ENCODE data around the gene PKM. TPM values are rescaled to one million over a fixed set of nuclear protein-coding genes. Genes with fewer than 3 reads are reported as not detected.

PKM gene
- total RNA-seq, 2 experiments from 2014 or later: 2,479 to 3,112 TPM

DNA sequence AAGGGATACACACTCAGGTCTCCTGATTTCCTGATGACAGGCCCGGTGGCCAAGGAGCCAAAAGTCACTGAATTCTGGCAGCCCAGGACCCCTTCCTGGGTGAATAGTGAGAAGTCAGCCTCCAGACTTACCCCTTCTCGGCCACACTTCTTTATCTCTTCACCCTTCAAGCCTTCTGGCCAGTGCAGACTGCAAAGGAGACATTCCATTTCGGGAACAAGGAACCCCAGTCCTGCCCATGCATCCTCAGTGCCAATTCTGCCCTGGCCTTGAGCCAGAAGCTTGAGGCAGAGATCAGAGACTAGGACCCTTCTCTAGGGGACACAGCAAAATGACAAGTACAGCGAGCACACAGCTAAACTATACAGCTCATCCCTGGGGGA lies 62.2 kb downstream of the PKM start:
- POLR2A ChIA-PET: no interaction called here
- no peaks in the 10 kb centered on the region for H3K27me3 Mint-ChIP-seq

DNA sequence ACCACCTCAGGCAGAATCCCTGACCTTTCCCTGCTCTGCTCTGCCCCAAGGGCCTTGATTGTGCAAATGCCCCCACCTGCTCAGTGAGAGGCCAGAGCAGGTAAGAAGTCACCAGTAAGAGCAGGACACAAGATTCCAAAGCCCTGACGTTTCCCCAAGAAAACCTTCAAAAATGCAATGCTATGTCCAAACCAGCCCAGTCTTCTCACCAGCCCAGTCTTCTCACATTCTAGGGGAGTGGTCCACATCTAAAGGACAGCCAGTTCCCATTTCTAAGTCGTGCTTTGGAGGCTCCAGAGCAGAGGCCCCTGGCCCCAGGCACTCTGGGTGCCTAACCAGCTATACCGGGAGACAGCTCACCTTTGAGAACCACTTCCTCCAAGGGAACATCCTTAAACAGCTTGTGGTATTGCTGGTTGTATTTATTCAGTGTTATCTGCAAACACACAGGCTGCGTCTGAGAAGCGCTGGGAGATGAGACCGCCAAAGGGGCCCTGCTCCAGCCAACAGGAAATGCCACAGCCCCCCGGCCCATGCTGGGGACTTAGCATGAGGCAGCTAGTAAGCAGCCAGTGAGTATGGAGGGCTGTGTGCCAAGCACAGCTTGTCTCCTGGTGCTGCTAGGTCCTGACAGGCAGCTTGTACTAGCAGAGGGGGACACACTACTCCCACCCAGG lies 62.7 kb downstream of the PKM start:
- Mint-ChIP-seq H3K36me3 (ENCODE audit: low read depth) (no peaks in the 10 kb centered on the region), H3K27me3 (no peaks in the 10 kb centered on the region), H3K27ac (no peak overlapping the region), H3K4me3 (no peak overlapping the region), H3K4me1 (peaks cover 4% of the 10 kb centered on the region), H3K9me3 (ENCODE audit: low read depth) (no peaks in the 10 kb centered on the region)
- POLR2A ChIA-PET: no interaction called here
- ATAC-seq (peak; percentile 30), DNase-seq (no peak)
- CTCF ChIA-PET: interaction anchor here (0.5 kb wide), 1 partner anchor 281 kb away, joined by 3 read pairs; no protein-coding TSS in a partner anchor
- intact Hi-C loops (cut with DNase I, micrococcal nuclease): no loop called here

More for the DNA sequence above, 62.2 kb downstream of the PKM start:
- Mint-ChIP-seq H3K27ac (no peak overlapping the region), H3K4me3 (no peak overlapping the region), H3K36me3 (ENCODE audit: low read depth) (no peaks in the 10 kb centered on the region), H3K4me1 (peaks cover 4% of the 10 kb centered on the region), H3K9me3 (ENCODE audit: low read depth) (no peaks in the 10 kb centered on the region)
- intact Hi-C loops (cut with DNase I, micrococcal nuclease): no loop called here
- ATAC-seq: no peak
- CTCF ChIA-PET: interaction anchor here (0.5 kb wide), 1 partner anchor 280 kb away, joined by 3 read pairs; no protein-coding TSS in a partner anchor
- no peak for DNase-seq

DNA sequence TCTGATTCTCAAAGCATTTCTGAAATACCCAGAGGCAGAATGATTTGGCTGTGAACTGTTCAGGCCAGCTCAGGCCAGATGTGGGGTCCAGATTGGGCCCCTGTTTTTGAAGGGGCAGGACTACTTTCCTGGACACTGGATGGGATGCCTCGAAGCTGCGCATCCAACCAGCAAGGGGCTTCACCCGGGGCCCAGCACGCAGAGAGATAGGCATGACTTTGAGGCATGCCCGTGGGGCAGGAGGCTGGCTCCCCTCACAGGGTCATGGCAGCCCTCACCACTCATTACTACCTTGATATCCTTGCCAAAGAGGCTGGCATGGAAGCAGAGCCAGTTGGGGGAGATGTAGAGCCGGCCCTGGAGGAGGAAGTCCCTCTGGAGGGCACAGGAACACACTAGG lies 63.5 kb downstream of the PKM start:
- CTCF ChIA-PET: no interaction called here
- Mint-ChIP-seq H3K27ac (no peak overlapping the region), H3K4me1 (peaks cover 4% of the 10 kb centered on the region), H3K9me3 (ENCODE audit: low read depth) (no peaks in the 10 kb centered on the region), H3K36me3 (ENCODE audit: low read depth) (no peaks in the 10 kb centered on the region), H3K27me3 (no peaks in the 10 kb centered on the region), H3K4me3 (no peak overlapping the region)
- POLR2A ChIA-PET: no interaction called here
- ATAC-seq: no peak
- intact Hi-C loops (cut with DNase I, micrococcal nuclease): no loop called here
- no peak for DNase-seq

DNA sequence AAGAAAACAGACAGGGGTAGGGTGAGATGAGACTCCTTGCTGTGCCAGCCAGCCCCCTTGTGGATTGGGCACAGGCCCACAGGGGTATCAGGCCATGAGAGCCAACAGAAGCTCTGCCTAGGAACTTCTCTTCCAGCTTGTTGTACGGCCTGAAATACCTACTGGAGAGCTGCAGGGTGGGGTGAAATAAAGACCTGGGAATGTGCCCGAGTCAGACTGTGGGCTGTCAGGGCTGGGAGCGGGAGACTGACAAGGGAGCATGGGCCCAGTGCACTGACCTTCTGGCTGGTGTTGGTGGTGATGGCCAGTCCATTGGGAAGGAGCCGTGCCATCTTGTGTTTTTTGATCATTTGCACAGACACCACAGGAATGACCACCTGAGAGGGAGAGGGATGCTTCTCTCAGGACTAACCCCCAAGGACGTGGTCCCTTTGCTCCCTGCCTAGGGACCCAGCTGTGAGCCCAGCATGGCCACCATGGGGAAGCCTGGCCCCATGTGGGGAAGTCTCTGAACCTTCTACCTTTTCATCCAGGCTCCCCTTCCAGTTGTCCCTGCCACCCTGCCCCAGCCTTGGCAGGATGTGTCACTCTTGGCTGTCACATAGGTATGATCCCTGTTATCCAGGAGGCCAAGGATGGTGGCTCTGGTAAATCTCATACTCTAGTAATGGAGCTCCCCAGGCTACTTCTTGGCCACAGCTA lies 64.1 kb downstream of the PKM start:
- Mint-ChIP-seq H3K27ac (no peak overlapping the region), H3K9me3 (ENCODE audit: low read depth) (no peaks in the 10 kb centered on the region), H3K27me3 (no peaks in the 10 kb centered on the region), H3K4me1 (peaks cover 4% of the 10 kb centered on the region), H3K4me3 (no peak overlapping the region), H3K36me3 (ENCODE audit: low read depth) (no peaks in the 10 kb centered on the region)
- DNase-seq (no peak), ATAC-seq (no peak)
- CTCF ChIA-PET: no interaction called here
- intact Hi-C loops (cut with DNase I, micrococcal nuclease): no loop called here
- POLR2A ChIA-PET: no interaction called here

DNA sequence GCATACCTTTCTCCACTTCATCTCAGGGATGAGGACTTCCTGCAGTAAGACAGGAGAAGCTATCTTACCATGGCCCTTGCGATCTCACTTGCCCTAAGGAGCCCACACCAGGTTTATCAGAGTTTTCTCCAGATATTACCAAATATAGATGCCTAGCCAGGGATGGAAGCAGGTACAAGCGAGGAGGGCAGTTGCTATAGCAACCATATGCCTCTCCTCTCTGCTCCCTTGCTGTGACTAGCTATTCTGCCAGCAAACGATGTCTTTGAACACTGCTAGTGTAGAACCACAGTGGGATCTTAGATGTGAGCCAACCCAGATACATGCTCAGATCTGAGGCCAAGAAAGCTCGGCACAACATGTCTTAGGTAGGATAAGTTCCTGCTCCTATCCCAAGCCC lies 67.3 kb downstream of the PKM start:
- DNase-seq (no peak), ATAC-seq (no peak)
- H3K27ac Mint-ChIP-seq: no peak overlapping the region
- peaks cover 4% of the 10 kb centered on the region for H3K4me1 Mint-ChIP-seq
- intact Hi-C loops (cut with DNase I, micrococcal nuclease): no loop called here
- H3K4me3 Mint-ChIP-seq: no peak overlapping the region
- POLR2A ChIA-PET: no interaction called here
- no peaks in the 10 kb centered on the region for H3K36me3 Mint-ChIP-seq (ENCODE audit: low read depth)
- no peaks in the 10 kb centered on the region for H3K27me3 Mint-ChIP-seq
- CTCF ChIA-PET: no interaction called here
- H3K9me3 Mint-ChIP-seq (ENCODE audit: low read depth): no peaks in the 10 kb centered on the region

DNA sequence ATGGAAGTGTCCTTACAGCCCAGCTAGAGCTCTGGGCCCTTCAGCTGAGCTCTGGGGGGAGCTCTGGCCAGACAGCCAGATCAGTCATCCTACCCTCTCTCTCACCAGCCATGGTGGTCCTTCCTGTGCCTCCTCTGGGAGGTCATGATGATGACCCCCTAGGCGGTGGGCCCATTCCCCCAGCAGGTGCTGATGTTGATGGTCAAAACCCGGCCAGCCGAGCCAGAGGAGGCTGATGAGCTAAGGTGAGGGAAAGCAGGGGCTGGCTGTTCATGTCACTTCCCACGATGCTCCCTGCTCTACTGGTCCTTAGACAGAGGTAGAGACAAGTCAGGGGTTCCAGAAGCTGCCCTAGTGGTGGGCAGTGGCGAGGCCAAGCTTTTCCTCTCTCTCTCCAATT lies 68.4 kb downstream of the PKM start:
- CTCF ChIA-PET: interaction anchor here (2.3 kb wide), 1 partner anchor 9 kb away, joined by 9 read pairs; no protein-coding TSS in a partner anchor
- Mint-ChIP-seq H3K4me3 (no peak overlapping the region), H3K9me3 (ENCODE audit: low read depth) (no peaks in the 10 kb centered on the region), H3K27ac (no peak overlapping the region), H3K27me3 (no peaks in the 10 kb centered on the region), H3K4me1 (no peaks in the 10 kb centered on the region), H3K36me3 (ENCODE audit: low read depth) (no peaks in the 10 kb centered on the region)
- POLR2A ChIA-PET: no interaction called here
- ATAC-seq (no peak), DNase-seq (no peak)
- intact Hi-C loops (cut with DNase I, micrococcal nuclease): no loop called here

DNA sequence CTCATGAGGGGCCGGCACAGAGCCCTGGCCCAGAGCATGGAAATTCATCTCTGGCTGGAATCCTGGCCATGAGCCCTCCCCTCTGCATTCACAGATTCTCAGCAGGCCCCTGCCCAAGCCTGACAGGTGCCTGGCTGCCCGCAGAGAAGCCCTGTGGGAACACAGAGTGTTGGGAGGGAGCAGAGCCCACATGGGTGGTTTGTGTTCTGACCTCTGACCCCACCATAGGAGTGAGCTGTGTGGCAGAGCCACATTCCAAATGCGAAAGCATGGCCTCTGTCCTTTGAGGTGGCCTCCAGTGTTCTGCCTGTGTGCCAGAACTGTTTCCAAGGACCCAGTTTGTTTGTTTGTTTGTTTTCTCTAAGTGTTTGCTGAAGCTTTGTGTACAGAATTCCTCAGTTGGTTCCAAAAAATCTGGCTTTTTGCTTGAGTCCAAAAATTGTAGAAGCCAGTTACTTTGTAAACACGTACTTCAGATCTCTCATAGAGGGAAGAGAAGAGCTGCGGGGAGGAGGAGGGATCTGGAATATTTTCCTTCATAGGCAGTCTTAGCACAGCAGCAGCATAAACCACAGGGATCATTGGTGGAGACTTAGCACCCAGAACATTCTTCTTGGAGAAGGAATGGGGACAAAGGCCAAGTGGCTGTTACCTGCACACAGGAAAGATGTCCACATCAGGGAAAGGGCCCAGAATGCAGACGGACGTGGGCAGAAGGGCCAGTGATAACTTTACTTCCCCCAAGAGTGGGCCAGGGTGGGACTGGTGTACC lies 69.4 kb downstream of the PKM start:
- CTCF ChIA-PET: interaction anchor here (2.3 kb wide), 1 partner anchor 8 kb away, joined by 9 read pairs; no protein-coding TSS in a partner anchor
- Mint-ChIP-seq H3K27ac (no peak overlapping the region), H3K9me3 (ENCODE audit: low read depth) (no peaks in the 10 kb centered on the region), H3K4me1 (no peaks in the 10 kb centered on the region), H3K4me3 (no peak overlapping the region), H3K27me3 (no peaks in the 10 kb centered on the region), H3K36me3 (ENCODE audit: low read depth) (no peaks in the 10 kb centered on the region)
- DNase-seq (no peak), ATAC-seq (no peak)
- POLR2A ChIA-PET: no interaction called here
- intact Hi-C loops (cut with DNase I, micrococcal nuclease): no loop called here

DNA sequence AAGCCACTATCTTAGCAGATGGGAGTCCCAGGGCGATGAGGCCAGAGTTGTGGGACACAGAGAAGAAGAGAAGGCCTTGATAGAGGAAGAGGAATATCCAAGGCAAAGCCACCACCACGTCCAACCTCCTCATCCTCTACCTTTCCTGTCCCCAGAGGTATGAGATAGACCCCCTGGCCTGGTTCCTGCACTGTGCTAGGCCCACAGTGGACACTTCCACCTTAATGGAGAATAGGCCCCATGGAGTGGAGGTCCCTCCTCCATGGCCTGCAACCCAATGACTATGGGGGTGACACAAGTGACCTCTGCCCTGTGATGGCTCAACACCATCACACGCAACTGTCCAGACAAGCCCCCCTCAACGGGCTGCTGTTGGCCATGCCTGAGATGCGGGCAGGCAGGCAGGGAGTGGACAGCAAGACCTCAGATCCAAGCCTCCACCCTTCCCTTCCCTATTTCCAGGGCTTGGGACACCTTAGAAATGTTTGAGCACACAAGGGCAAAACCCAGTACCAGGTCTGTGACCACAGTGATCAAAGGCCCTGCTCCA lies 70.2 kb downstream of the PKM start:
- H3K27ac Mint-ChIP-seq: no peak overlapping the region
- intact Hi-C loops (cut with DNase I, micrococcal nuclease): no loop called here
- no peak for ATAC-seq

DNA sequence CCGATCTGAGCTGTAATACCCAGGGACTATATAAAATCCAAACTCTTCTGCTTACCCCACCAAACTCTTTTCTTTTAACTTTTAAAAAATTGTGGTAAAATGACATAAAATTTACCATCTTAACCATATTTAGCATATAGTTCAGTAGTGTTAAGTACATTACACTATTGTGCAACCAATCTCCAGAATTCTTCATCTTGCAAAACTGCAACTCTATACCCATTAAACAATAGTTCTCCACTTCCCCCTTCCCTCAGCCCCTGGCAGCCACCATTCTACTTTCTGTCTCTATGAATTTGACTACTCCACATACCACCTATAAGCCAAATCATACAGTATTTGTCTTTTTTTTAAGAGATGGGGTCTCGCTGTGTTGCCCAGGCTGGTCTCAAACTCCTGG lies 74.1 kb downstream of the PKM start:
- Mint-ChIP-seq H3K27me3 (peaks cover 2% of the 10 kb centered on the region), H3K27ac (no peak overlapping the region), H3K4me3 (no peak overlapping the region), H3K4me1 (peaks cover 5% of the 10 kb centered on the region), H3K36me3 (ENCODE audit: low read depth) (no peaks in the 10 kb centered on the region), H3K9me3 (ENCODE audit: low read depth) (no peaks in the 10 kb centered on the region)
- DNase-seq: no peak
- CTCF ChIA-PET: interaction anchor here (0.5 to 3.1 kb wide), 22 partner anchors 11 to 1272 kb away, joined by 3 to 44 read pairs (median 4); no protein-coding TSS in a partner anchor
- POLR2A ChIA-PET: no interaction called here
- no peak for ATAC-seq
- intact Hi-C loops (cut with DNase I, micrococcal nuclease): loop anchor here (1.0 kb wide), 3 partner anchors 355 to 413 kb away; no protein-coding TSS in a partner anchor

More for the DNA sequence above, 70.2 kb downstream of the PKM start:
- ChIA-PET CTCF (interaction anchor here (2.3 kb wide), 1 partner anchor 7 kb away, joined by 9 read pairs; no protein-coding TSS in a partner anchor), POLR2A (no interaction called here)
- Mint-ChIP-seq H3K9me3 (ENCODE audit: low read depth) (no peaks in the 10 kb centered on the region), H3K27me3 (peaks cover under 1% of the 10 kb centered on the region), H3K4me1 (peaks cover 2% of the 10 kb centered on the region), H3K4me3 (no peak overlapping the region), H3K36me3 (ENCODE audit: low read depth) (no peaks in the 10 kb centered on the region)
- no peak for DNase-seq

DNA sequence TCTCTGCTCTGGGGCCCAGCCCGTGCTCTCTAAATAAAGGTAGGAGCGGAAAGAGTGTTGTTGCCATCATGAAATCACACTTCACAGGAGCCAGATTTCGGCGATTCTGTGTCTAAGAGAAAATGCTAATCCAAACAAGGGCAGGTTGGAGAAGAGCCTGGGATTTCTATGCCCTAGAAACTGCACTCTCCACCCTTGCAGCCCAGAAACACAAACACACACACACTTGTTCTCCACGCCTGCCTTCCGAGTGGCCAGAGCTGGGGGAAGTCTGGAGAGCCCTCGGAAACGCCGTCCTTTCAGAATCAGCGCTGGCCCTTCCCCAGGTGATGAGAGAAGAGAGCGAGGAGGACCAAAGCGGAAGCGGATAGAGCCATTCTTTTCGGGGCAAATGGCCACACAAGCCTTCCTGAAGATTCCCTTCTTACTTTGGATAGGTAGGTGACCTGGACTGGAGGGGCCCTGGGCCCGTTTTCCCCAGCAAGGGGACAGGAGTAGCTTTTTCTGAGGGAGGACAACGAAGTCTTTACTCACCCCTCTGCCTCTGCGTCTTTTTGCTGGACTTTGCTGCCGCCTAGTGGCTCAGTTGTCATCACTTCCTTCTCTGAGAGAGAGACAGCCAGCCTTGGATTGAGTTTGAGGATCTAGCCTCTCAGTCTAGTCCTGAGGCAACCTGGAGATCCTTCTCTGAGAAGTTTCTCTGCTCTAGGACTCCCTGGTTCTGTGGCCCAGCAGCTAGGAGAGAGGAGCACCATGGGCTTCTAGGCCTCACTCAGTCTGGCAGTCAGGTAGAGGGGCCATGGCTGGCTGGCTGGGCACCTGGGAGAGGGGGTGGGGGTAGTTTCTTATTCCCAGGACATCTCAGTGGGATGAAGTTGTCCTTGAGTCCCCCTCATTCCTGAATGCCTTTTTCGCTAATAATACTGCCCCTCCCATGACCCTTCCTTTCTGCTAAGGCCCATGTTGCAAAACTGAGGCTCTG lies 75.1 kb downstream of the PKM start:
- Mint-ChIP-seq H3K4me3 (peak overlapping the region; percentile 53), H3K4me1 (peaks cover 5% of the 10 kb centered on the region), H3K27me3 (peaks cover 2% of the 10 kb centered on the region), H3K36me3 (ENCODE audit: low read depth) (no peaks in the 10 kb centered on the region), H3K9me3 (ENCODE audit: low read depth) (no peaks in the 10 kb centered on the region), H3K27ac (peak overlapping the region; percentile 7)
- ATAC-seq (peak; percentile 95), DNase-seq (peak; percentile 90)
- intact Hi-C loops (cut with DNase I, micrococcal nuclease): loop anchor here (1.0 kb wide), 3 partner anchors 354 to 412 kb away; no protein-coding TSS in a partner anchor
- ChIA-PET POLR2A (interaction anchor here (0.5 kb wide), 1 partner anchor 187 kb away, joined by 3 read pairs; no protein-coding TSS in a partner anchor), CTCF (interaction anchor here (0.5 to 3.1 kb wide), 31 partner anchors 9 to 417 kb away, joined by 3 to 44 read pairs (median 4); partner anchors contain the start of genes GRAMD2A, MYO9A and SENP8)

Measured in activated CD4-positive, alpha-beta T cell treated with anti-CD3 and anti-CD28 coated beads for 36 hours (primary cell).